HEK293T (cell line): ENCODE results near the gene RNF40.

Source experiments
- ARNT ChIP-seq: fragments of 450-650 bp; IDR thresholded peaks from 2 replicates; pipeline ENCODE4 v1.6.1; 2017; ENCODE audit warnings: mild to moderate bottlenecking
- BHLHE40 ChIP-seq: fragments of 450-650 bp; IDR thresholded peaks from 2 replicates; pipeline ENCODE4 v1.6.1; 2016; ENCODE audit warnings: mild to moderate bottlenecking, moderate library complexity, borderline replicate concordance
- FOXK2 ChIP-seq: fragments of 450-650 bp; IDR thresholded peaks from 2 replicates; pipeline ENCODE4 v1.6.1; 2016; ENCODE audit warnings: mild to moderate bottlenecking
- FOXM1 ChIP-seq: fragments of 450-650 bp; IDR thresholded peaks from 2 replicates; pipeline ENCODE4 v1.6.1; 2017; ENCODE audit warnings: mild to moderate bottlenecking, borderline replicate concordance
- PKNOX1 ChIP-seq: fragments of 450-650 bp; IDR thresholded peaks from 2 replicates; pipeline ENCODE4 v1.6.1; 2016
- ZNF384 ChIP-seq: fragments of 450-650 bp; IDR thresholded peaks from 2 replicates; pipeline ENCODE4 v1.6.1; 2016

GRCh38 chr16:30715750-30716445 lies 46.2 kb upstream of the RNF40 start:
- TF ChIP-seq ZNF384 = no peak
- no peak for TF ChIP-seq ARNT
- TF ChIP-seq PKNOX1 = no peak
- no peak for TF ChIP-seq BHLHE40
- TF ChIP-seq FOXM1 = no peak
- no peak for TF ChIP-seq FOXK2
